Activated CD4-positive, alpha-beta T cell treated with anti-CD3 and anti-CD28 coated beads, Interleukin-2, Interleukin-6, amounts not matched to agents 100 ng/mL and 50 ng/mL, durations not matched to agents 16 hours and 8 hours (primary cell): Measurements from ENCODE around the gene CWF19L1.
"Not testable (repeated sequence)": the region's sequence is repeated elsewhere in the genome, so short reads cannot be mapped to it uniquely, and the experiment has no call there.

ENCODE experiments used
- DNase-seq: peaks from one replicate; pipeline ENCODE4 v3.0.0-alpha.2; 2020

CWF19L1 gene

DNA sequence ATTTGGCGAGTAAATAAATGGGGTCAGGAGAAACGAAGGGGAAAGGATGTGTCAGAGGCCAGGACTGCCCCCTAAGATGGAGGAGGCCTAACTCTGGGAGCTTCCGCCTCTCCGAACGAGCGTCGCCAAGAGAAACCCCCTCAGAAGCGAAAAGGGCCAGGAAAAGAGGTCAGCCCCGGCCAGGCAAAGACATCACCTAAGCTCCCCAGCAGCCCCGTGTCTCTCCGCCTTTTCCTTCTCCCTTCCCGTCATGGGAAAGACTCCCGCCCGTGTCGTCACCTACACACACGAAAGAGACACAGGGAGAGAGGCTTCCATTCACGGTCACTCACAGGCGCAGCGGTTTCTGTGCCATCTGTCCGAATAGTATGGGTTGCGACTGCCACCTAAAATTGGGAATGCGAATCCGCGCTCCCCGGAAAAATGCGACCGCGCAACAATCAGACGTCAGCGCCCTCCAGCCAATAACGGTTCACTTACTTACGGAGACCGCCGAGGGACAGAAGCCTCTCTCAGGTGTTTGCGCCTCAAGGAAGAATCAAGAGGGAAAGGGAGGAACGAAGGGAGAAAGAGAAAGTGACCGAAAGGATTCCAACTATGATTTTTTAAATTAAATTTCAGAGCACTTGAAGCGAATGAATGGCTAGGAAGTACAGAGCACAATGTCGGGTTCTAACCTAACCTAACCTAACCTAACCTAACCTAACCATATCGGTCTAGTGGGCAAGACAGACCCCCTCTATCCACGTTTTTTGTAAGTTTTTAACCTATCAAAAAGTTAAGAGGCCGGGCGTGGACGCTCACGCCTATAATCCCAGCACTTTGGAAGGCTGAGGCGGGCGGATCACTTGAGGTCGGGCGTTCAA lies at the start of gene CWF19L1:
Gene CWF19L1 (minus strand): TSS at position 400 of the 866 bp plus-strand sequence. CDS start 45 bp downstream, at position 355.
- DNase-seq = peak; percentile 86

DNA sequence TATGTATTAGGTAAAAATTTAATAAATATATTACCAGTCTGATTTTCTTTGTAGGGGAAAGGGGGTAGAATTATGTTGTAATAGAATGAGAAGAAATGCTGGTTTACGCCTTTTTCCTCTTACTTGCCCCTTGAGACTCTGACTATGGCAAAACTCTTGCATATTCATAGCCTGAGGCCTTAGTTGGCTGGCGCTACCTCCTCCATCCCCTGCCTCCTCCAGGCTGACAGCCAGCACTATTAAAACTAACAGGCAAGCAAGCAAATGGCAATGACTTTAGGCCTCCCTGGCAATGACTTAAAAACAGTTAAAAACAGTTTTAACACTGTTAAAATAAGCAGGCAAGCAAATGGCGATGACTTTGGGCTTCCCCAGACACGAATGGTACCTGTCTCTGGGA lies 48.2 kb upstream of the CWF19L1 start:
- no peak for DNase-seq

DNA sequence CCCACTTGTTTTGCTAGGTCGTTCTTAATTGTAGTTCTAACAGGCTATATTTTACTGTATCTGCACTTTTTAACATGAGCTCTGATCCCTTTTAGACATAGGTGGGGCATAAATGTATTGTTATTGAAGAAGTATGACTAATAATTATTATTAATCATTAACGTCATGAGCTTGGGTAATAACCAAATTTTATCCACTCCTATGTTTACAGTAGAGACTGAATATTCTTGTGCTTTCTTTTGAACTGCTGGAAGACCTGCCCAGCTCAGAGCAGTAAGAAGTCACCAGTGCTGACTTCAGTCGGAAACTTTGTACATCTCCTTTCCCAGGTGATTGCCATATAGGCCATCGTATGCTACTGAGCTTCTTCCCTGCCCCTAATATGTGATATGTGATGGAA lies 43.9 kb upstream of the CWF19L1 start:
- DNase-seq = no peak

DNA sequence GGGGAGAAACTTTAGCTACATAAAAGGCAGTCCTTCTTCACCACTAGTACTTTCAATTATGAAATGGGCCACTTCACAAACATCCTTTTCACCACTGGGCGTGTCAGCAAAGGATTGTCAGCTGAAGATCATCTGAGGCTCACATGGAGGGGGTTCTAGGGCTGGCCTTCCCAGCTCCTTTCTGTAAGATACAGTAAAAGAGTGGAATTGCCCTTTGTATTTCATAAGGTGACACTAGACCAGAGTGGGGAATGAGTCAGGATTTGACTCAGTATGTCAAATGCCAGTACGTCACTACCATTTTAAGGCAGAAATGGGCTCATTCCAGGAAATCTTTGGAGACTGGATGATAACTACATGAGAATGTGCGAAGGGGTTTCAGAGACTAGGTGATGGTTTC lies 40.2 kb upstream of the CWF19L1 start:
- peak; percentile 3 for DNase-seq

DNA sequence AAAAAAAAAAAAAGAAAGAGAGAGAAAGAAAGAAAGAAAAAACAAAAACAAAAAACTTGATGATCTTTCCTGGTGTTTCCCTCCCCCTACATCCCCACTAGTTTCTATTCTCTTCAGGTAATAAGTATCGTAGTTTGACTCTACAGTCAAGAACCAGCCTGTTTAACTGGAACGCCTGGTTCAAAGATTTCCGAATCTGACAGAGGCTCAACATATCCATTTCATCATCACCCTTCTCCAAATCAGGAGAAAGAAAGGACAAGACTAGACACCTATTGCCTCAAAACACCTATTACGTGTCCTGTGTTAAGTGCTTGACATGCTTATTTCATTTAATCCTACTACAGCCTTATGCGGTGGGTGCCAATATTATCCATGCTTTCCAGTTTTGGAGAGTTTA lies 39.4 kb upstream of the CWF19L1 start:
- no peak for DNase-seq

DNA sequence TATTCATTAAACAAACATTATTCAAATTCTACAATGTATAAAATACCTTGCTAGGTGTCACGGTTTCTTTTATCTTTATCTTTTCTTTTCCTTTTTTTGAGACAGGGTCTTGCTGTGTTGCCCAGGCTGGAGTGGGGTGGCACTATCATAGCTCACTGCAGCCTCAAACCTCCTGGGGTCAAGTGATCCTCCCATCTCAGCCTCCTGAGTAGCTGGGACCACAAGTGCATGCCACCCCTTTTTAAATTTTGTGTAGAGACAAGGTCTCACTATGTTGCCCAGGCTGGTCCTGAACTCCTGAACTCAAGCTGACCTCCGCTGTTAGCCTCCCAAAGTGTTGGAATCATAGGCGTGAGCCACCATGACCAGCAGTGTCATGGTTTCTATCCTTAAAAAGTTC lies 37.0 kb upstream of the CWF19L1 start:
- DNase-seq = no peak

DNA sequence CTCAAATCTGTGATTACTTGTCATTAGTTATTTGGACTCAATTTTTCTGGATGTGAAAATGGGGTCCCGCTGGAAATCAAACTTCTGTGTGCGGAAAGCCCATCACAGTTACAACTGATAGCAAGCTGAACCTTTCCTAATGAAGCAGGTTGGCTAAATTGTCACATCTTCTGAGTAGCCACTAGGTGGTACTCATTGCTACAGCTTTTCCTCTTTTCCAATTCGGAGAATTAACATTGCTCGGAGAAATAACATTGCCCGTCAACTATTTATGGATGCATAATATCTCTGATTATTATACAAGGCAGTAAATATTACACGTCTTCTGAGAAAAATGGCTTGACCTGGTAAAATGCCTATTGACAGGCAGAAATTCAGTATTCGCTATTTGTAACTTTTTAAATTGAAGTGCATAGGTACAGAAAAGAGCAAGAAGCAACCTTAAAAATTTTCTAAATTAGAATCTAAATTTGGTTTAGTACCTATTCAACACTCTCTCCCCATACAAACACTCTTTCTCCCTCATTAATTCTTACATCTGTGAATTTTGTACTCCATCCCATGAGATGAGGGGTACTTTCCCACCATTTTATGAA lies 36.4 kb upstream of the CWF19L1 start:
- DNase-seq = no peak

DNA sequence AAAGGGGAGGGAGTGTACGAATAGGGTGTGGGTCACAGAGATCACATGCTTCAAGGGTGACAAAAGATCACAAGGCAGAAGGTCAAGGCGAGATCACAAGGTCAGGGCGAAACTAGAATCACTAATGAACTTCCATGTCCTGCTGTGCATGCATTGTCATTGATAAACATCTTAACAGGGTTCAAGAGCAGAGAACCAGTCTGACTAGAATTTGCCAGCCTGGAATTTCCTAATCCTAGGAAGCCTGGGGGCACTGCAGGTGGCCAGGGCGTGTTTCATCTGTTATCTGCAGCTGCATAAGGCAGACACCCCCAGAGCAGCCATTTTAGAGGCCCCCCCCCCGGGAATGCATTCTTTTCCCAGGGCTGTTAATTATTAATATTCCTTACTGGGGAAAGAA lies 33.7 kb upstream of the CWF19L1 start:
- DNase-seq = not testable (repeated sequence)

DNA sequence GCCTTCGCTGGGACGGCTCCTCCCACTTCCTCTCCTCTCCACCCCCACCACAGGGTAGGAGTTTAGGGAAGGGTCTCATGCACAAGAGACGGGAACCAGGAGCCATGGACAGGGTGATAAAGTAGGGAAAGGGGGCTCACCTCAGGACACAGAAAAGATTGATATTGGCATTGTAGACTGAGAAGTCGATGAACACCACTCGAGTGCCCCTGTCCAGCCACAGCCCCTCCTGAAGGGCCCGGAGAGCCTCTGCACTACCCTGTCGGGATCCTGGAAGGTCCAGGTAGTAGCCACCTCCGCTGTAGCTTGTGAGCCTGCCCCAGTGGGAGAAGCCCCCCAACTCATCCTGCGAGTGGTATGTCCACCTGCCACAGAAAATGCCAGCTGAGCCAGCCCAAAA lies 29.8 kb upstream of the CWF19L1 start:
- DNase-seq = no peak

DNA sequence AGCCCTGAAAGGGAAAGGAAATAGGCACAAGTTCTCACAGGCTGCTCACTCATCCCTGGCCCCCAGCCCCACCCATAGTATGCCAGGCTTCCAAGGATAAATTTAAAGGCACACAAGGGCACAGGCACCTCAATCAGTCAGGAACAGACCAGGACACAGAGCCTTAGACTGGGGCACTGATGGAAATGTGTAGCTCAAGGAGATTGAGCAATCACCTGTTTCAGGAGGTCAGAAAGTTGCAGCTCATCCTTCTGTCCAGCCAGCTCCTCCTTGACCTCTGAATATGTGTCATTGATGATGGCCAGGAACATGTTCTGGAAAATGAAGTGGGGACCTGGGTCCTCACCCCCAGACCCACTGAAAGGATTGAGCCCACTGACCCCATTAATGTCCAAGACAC lies 25.6 kb upstream of the CWF19L1 start:
- no peak for DNase-seq

DNA sequence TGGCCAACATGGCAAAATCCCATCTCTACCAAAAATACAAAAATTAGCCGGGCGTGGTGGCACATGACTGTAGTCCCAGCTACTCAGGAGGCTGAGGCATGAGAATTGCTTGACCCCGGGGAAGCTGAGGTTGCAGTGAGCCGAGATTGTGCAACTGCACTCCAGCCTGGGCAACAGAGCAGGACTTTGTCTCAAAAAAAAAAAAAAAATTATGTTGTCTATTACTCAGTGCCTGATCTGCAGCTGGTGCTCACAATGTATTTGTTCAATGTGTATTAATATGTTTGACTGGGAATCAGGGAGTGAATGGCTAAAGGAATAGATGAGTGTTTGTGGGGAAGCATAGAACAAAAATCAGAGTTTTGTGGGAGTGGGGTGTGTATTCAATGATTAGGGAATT lies 24.9 kb upstream of the CWF19L1 start:
- not testable (repeated sequence) for DNase-seq

DNA sequence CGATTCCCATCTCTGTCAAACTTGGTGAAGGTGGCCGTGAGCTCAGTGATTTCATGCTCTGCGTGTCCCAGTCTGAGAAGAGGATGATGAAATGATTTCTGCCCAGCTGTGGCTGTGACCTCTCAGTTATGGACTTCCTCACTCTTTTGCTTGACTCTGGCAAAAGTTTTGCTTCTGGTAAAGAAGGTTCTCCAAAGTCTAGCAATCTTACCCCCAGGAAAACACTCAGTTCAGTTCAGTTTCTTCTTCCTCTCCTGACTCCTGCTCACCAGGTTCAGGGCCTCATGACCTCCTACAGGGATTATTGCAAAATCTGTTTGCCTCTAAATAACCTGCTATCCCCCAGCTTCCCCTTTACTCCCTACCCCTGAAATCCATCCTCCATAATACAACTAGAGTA lies 23.9 kb upstream of the CWF19L1 start:
- no peak for DNase-seq

DNA sequence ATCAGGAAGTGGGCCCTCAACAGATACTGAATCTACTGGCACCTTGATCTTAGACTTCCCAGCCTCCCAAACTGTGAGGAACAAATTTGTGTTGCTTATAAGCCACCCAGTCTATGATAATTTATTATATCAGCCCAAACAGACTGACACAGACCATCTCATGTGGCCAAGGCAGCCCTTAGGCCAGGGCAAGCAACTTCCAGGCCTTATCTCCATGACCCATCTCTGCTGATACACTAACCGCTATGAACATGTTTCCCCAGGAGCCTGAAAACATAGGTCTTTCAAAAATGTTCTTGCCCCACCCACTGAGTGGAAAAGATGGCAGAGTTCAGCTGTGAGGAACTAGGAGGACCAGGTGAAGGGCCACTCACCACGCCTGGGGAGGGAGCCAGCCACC lies 22.2 kb upstream of the CWF19L1 start:
- no peak for DNase-seq

DNA sequence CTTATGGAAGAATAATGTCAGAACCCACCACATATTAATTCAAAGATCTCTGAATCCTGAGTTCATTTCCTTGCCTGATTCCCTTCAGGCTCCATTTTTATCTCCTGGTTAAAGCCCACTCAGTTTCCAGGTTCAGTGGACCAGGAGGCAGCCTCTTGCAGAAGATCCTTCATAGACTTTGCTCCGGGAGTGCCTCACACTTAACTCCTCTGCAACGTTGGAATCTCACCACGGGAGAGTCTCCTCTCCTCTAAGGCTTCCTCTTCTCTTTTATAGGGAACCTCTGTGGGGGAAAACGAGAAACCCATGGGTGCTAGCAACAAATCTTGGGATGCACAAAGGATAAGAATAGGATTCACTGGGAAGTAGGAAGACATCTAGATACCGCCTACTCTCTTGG lies 20.8 kb upstream of the CWF19L1 start:
- no peak for DNase-seq

DNA sequence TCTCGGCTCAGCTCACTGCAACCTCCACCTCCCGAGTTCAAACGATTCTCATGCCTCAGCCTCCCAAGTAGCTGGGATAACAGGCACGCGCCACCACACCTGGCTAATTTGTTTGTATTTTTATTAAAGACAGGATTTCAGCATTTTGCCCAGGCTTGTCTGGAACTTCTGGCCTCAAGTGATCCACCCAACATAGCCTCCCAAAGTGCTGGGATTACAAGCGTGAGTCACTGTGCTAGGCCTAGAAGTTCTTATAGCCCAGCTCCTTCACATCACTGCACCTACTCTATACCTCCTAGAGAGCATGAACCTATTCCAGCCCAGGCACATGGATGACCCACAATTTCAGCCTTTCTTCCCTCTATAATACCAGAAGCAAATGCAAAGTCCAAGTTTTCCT lies 20.3 kb upstream of the CWF19L1 start:
- DNase-seq = no peak

DNA sequence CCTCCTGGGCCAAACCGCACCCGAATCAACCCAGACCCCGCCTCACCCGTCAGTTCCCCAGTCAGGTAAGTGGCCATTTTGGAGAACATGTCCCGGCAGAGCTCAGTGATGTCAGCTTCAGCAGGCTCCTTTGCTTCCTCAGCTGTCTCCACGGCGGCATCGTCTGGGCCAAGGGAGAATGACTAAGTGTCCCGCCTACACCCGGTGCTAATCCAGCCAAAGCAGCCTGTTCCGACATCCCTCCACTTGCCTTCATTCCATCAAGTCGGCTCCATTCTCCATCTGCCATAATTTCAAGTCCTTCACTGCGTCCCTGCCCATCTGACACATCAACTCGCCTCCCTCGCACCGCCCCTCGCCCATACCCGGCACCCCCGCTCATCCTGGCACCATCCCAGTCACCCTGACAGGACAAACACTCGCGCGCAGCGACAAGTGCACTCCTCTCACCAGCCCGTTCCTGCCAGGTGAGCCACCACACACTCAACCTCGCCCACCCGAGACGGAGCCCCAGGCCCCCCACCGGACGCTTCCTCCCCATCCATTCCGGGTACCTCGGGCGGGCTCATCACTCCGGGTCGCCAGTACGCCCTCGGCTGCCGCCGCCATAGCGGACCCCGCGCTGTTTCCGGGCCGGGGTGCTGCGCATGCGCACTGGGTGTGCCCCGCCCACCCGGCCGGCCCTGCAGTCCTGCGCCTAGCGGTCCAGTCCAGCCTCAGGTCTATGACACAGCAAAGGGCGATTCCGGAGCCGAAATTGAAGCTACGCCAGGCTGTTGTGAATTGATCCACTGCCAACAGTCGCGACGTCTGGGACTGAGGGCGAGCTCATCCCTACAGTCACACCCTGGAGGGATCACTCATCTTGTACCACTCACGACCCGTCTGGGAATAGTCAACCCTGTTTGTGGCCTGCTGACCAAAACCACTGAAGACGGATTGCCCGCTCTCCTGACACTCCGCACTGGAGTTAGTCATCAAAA lies 18.9 kb upstream of the CWF19L1 start, which contains the start of gene BLOC1S2:
Gene BLOC1S2 (minus strand): TSS at position 630 of the 983 bp plus-strand sequence. CDS start 21 bp downstream, at position 609.
- DNase-seq = peak; percentile 93

DNA sequence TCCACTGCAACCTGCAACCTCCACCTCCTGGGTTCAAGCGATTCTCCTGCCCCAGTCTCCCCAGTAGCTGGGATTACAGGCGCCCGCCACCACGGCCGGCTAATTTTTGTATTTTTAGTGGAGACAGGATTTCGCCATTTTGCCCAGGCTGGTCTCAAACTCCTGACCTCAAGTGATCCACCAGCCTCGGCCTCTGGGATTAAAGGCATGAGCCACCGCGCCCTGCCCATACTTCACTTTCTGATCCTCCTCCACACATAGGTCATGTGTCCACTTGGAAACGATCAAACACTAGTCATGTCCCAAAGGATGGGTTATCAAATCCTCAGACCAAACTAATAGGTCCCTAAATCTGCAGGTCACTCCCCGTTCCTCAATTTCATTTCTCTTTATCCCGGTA lies 17.9 kb upstream of the CWF19L1 start:
- DNase-seq = not testable (repeated sequence)

DNA sequence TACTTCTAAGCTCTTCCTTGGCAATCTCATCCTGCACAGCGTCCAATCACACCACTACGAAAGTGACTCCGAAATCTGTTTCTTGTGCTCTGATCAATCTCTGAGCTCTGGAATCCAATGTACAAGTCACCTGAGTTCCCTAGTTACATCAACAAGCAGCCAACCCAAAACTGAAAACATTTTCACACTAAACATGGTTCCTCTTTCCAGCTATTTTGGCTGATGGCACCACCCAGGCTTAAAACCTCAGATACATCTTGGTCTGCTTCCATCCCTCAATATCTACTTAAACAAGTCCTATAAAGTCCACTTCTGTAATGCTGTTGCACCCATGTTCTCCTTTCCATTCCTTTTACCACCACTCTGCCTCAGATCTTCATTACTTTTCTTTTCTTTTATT lies 15.5 kb upstream of the CWF19L1 start:
- DNase-seq = no peak

DNA sequence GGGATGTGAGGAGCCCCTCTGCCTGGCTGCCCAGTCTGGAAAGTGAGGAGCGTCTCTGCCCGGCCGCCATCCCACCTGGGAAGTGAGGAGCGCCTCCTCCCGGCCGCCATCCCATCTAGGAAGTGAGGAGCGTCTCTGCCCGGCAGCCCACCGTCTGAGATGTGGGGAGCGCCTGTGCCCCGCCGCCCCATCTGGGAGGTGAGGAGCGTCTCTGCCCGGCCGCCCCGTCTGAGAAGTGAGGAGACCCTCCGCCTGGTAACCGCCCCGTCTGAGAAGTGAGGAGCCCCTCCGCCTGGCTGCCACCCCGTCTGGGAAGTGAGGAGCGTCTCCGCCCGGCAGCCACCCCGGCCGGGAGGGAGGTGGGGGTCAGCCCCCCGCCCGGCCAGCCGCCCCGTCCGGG lies 9.5 kb upstream of the CWF19L1 start:
- DNase-seq = not testable (repeated sequence)

DNA sequence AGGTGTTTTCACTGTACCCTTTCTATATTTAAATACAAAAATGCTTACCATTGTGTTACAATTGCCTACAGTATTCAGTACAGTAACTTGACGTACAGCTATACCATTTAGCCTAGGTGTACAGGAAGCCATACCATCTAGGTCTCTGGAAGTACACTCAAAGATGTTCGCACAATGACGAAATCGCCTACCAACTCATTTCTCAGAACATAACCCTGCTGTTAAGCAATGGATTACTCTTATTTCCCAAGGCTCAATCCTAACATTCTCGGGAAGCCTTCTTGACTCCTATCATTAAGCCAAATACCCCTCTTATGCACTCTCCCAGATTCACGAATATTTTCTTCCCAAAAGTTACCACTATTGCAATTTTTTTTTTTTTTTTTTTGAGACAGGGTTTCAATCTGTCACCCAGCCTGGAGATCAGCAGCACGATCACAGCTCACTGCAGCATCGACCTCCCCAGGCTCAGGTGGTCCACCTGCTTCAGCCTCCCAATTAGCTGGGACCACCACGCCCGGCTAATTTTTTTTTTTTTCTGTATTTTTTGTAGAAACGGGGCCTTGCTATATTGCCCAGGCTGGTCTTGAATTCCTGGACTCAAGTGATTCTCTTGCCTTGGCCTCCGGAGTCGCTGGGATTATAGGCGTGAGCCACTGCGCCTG lies 1.5 kb downstream of the CWF19L1 start:
- DNase-seq = no peak

DNA sequence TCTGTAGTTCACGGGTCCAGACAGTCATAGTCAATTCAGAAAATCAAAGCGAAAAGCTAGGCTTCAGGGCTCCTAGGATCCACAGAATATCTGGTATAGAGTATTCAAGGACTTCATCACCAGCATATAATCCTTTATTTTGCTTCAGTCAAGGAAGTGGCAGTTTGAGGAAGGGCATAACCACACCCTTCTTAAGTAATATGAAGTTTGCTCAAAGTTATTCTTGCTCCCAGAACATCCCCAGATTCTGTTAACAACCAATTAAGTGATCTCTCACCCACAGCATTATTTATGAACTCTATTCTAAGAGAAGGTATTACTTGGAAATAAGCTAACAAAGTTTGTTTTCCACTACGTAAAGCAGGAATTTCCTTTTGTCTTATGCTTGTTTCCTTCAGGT lies 13.2 kb downstream of the CWF19L1 start:
- no peak for DNase-seq

DNA sequence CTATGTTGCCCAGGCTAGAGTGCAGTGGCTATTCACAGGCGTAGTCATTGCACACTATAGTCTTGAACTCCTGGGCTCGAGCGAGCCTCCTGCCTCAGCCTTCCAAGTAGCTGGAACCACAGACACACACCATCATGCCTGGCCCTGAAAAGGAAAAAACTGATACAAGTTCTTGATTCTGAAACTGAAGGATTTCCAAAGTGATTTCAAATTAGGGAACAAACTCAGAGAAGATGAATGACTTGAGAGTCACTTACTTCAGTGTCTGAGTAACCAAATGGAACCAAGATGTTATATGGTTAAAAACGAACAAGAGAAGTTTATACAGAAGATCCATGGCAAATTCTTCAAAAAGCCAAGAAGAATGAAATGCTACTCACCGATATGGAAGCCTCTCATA lies 14.4 kb downstream of the CWF19L1 start:
- no peak for DNase-seq

DNA sequence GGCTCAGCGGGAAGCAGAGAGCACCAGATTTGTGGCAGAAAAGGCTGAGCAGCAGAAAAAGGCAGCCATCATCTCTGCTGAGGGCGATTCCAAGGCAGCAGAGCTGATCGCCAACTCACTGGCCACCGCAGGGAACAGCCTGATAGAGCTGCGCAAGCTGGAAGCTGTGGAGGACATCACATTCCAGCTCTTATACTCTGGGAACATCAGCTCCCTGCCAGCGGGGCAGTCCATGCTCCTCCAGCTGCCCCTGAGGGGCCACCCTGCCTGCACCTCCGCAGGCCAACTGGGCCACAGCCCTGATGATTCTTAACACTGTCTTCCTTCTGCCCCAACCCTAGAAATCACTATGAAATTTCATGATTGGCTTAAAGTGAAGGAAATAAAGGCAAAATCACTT lies 18.6 kb downstream of the CWF19L1 start:
- no peak for DNase-seq
